Chondrocyte (in vitro differentiated cells): ENCODE results near the gene KRTAP5-3. TPM values are rescaled to one million over a fixed set of nuclear protein-coding genes. Genes with fewer than 3 reads are reported as not detected.
A peak's percentile ranks its signal among the peaks of the same experiment; 100 is the strongest.
"Not testable (repeated sequence)": the region's sequence is repeated elsewhere in the genome, so short reads cannot be mapped to it uniquely, and the experiment has no call there.

Source experiments
- DNase-seq: peaks from one replicate; pipeline ENCODE4 v3.0.0; 2021; ENCODE audit warnings: mixed read lengths, low spot score
- H3K27ac Mint-ChIP-seq: one replicate; pipeline ENCODE4 v1.8.0; 2021; ENCODE audit warnings: mild to moderate bottlenecking, moderate library complexity, mixed read lengths; ENCODE audit not compliant: unreplicated experiment
- H3K27me3 Mint-ChIP-seq: 2 replicates; pipeline ENCODE4 v1.8.0; 2021; ENCODE audit warnings: low read depth, mixed read lengths
- H3K36me3 Mint-ChIP-seq: 2 replicates; pipeline ENCODE4 v1.8.0; 2021; ENCODE audit warnings: low read depth, mixed read lengths
- H3K4me1 Mint-ChIP-seq: 2 replicates; pipeline ENCODE4 v1.8.0; 2021; ENCODE audit warnings: low read depth, mild to moderate bottlenecking, mixed read lengths
- H3K4me3 Mint-ChIP-seq: one replicate; pipeline ENCODE4 v1.8.0; 2021; ENCODE audit warnings: mild to moderate bottlenecking, moderate library complexity, mixed read lengths; ENCODE audit not compliant: unreplicated experiment
- H3K9me3 Mint-ChIP-seq: 2 replicates; pipeline ENCODE4 v1.8.0; 2021; ENCODE audit warnings: low read depth, mixed read lengths
- total RNA-seq: library from RNA; stranded (reverse); gene quantifications from 3 replicates; pipeline ENCODE4 v1.2.1, GENCODE V29; 2021
- TF ChIP-seq, protein P1 (sequence below): fragments of 200-600 bp; sonication (generic); IDR thresholded peaks from 2 replicates; pipeline ENCODE4 v1.5.0; 2021; ENCODE audit warnings: antibody characterized with exemption, mild to moderate bottlenecking, moderate library complexity

The KRTAP5-3 gene
- total RNA-seq, 1 donor from 2014 or later: not detected

DNA sequence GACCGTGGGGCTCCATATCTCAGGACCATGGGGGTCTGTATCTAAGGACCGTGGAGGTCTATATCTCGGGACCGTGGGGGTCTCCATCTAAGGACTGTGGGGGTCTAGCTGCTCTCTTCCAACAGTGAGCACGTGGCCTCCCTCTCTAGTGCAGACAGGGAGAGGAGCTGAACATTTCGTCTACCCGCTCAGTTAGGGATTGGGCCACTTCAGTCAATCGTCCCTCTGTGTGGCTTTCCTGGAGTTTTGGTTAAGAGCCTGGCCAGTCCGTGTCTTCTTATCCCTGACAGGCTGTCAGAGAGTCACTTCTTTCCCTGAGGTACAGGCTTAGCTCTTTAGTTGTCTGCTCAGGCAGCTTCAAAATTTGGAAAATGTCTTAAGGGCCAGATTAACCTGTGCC is 26.3 kb downstream of the KRTAP5-3 start:
- no peaks in the 10 kb centered on the region for H3K4me1 Mint-ChIP-seq
- H3K27me3 Mint-ChIP-seq: peaks cover 3% of the 10 kb centered on the region
- H3K27ac Mint-ChIP-seq: no peak overlapping the region
- H3K9me3 Mint-ChIP-seq: peaks cover 8% of the 10 kb centered on the region
- DNase-seq: no peak
- H3K4me3 Mint-ChIP-seq: no peak overlapping the region
- peaks cover 11% of the 10 kb centered on the region for H3K36me3 Mint-ChIP-seq
- TF ChIP-seq, protein P1, sequence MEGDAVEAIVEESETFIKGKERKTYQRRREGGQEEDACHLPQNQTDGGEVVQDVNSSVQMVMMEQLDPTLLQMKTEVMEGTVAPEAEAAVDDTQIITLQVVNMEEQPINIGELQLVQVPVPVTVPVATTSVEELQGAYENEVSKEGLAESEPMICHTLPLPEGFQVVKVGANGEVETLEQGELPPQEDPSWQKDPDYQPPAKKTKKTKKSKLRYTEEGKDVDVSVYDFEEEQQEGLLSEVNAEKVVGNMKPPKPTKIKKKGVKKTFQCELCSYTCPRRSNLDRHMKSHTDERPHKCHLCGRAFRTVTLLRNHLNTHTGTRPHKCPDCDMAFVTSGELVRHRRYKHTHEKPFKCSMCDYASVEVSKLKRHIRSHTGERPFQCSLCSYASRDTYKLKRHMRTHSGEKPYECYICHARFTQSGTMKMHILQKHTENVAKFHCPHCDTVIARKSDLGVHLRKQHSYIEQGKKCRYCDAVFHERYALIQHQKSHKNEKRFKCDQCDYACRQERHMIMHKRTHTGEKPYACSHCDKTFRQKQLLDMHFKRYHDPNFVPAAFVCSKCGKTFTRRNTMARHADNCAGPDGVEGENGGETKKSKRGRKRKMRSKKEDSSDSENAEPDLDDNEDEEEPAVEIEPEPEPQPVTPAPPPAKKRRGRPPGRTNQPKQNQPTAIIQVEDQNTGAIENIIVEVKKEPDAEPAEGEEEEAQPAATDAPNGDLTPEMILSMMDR: no peak

- Mint-ChIP-seq H3K4me1 (peaks cover 10% of the 10 kb centered on the region), H3K27ac (no peak overlapping the region), H3K36me3 (peaks cover 5% of the 10 kb centered on the region), H3K4me3 (no peak overlapping the region), H3K9me3 (peaks cover 8% of the 10 kb centered on the region), H3K27me3 (no peaks in the 10 kb centered on the region)
- DNase-seq: peak; percentile 22
- TF ChIP-seq, protein P1: no peak
These were observed 31.4 kb downstream of the KRTAP5-3 start for GRCh38 chr11:1576825-1577224.

- DNase-seq: peak; percentile 33
- H3K4me3 Mint-ChIP-seq, H3K27ac Mint-ChIP-seq, H3K9me3 Mint-ChIP-seq, H3K27me3 Mint-ChIP-seq, H3K36me3 Mint-ChIP-seq: not testable (repeated sequence)
- H3K4me1 Mint-ChIP-seq: peaks cover 12% of the 10 kb centered on the region
These were observed 32.5 kb downstream of the KRTAP5-3 start for GRCh38 chr11:1575756-1576155.

DNA sequence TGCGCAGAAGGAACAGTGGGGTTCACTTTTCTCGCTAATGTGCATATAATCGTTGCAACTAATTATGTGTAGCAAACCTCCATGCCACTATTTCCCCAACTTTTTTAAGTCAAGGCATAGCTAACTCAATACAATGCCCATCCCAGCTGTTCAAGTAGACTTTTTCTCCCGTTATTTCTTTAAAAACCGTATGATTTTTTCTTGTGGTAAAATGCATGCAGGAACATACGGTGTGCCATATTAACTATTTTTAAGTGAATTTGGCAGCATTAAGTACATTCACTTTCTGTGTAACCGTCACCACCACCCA is 33.4 kb downstream of the KRTAP5-3 start:
- no peaks in the 10 kb centered on the region for H3K27me3 Mint-ChIP-seq
- peaks cover 5% of the 10 kb centered on the region for H3K36me3 Mint-ChIP-seq
- TF ChIP-seq, protein P1: peak; percentile 53
- H3K27ac Mint-ChIP-seq: no peak overlapping the region
- H3K4me3 Mint-ChIP-seq: no peak overlapping the region
- H3K9me3 Mint-ChIP-seq: peaks cover 8% of the 10 kb centered on the region
- DNase-seq: no peak
- H3K4me1 Mint-ChIP-seq: peaks cover 20% of the 10 kb centered on the region

DNA sequence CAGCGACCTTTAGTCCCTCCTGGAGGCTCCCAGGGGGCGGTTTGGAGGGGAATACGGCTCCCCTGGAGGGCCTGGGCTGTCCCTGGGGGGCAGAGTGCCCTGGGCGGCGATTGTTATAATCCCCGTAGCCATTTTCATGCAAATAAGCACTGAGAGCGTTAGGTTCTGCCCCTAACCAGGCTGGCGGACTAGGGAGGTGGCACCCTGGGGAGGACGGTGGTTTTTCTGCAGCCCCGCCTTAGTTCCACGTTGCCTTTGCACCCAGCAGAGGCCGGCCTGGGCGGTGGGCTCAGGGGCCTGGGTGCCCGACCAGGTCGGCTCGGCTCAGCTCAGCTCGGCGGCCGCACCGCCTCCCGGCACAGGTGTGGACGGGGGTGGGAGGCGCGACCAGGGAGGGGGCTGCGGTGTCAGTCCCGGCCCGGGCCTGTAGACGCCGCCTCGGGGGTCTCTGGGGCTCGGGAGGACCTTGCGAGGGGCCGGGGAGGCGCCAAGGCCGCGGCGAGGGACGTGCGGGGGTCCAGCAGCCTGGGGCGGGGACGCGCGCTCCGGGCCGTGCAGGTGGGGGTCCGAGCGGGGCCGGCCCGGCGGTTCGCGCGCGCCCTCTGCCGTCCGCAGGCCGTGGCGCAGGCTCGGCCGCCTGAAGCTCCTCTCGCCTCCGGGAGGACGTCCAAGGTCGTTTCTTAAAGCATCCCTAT is 33.9 kb downstream of the KRTAP5-3 start:
- TF ChIP-seq, protein P1: peak; percentile 86
- Mint-ChIP-seq H3K4me3 (peak overlapping the region; percentile 64), H3K36me3 (peaks cover 5% of the 10 kb centered on the region), H3K27ac (no peak overlapping the region), H3K4me1 (peaks cover 25% of the 10 kb centered on the region), H3K9me3 (peaks cover 8% of the 10 kb centered on the region), H3K27me3 (no peaks in the 10 kb centered on the region)
- peak; percentile 86 for DNase-seq

- Mint-ChIP-seq H3K36me3 (peaks cover 5% of the 10 kb centered on the region), H3K27ac (no peak overlapping the region), H3K27me3 (no peaks in the 10 kb centered on the region), H3K9me3 (peaks cover 7% of the 10 kb centered on the region), H3K4me3 (peak overlapping the region; percentile 64), H3K4me1 (peaks cover 28% of the 10 kb centered on the region)
- TF ChIP-seq, protein P1: no peak
- DNase-seq: no peak
These were observed 34.4 kb downstream of the KRTAP5-3 start for GRCh38 chr11:1573903-1574237.
